Mucosa of stomach (tissue), 1 donor: Measurements from ENCODE around the gene TRPM3.

ENCODE experiments used
- H3K27me3 ChIP-seq: one replicate; pipeline ENCODE4 v1.7.0; 2013; ENCODE audit warnings: mild to moderate bottlenecking, low read length; ENCODE audit not compliant: control insufficient read depth, insufficient read depth
- H3K36me3 ChIP-seq: one replicate; pipeline ENCODE4 v1.7.0; 2013; ENCODE audit warnings: low read length; ENCODE audit not compliant: control insufficient read depth, insufficient read depth
- H3K4me1 ChIP-seq: one replicate; pipeline ENCODE4 v1.7.0; 2013; ENCODE audit warnings: mild to moderate bottlenecking, low read length; ENCODE audit not compliant: control insufficient read depth, insufficient read depth
- H3K4me3 ChIP-seq: one replicate; pipeline ENCODE4 v1.7.0; 2013; ENCODE audit warnings: low read length
- H3K9ac ChIP-seq: one replicate; pipeline ENCODE4 v1.7.0; 2013; ENCODE audit warnings: mild to moderate bottlenecking, low read length, moderate library complexity
- H3K9me3 ChIP-seq: one replicate; pipeline ENCODE4 v1.7.0; 2013; ENCODE audit warnings: mild to moderate bottlenecking, low read length, moderate library complexity; ENCODE audit not compliant: control insufficient read depth
- donor health status: Pancreatic carcinoma.

TRPM3 gene

GRCh38 chr9:70495514-70495913, 625.9 kb downstream of the TRPM3 start:
- Histone ChIP-seq H3K9ac (no peak overlapping the region), H3K36me3 (no peaks in the 10 kb centered on the region)

GRCh38 chr9:70494221-70494620, 627.2 kb downstream of the TRPM3 start:
- H3K4me3 ChIP-seq: no peak overlapping the region
- H3K4me1 ChIP-seq: peaks cover 7% of the 10 kb centered on the region
- H3K9me3 ChIP-seq: no peaks in the 10 kb centered on the region

More at GRCh38 chr9:70495514-70495913, 625.9 kb downstream of the TRPM3 start:
- Histone ChIP-seq H3K4me3 (no peak overlapping the region), H3K4me1 (peaks cover 7% of the 10 kb centered on the region), H3K27me3 (no peaks in the 10 kb centered on the region), H3K9me3 (no peaks in the 10 kb centered on the region)

GRCh38 chr9:70493029-70493428, 628.4 kb downstream of the TRPM3 start:
- Histone ChIP-seq H3K36me3 (no peaks in the 10 kb centered on the region), H3K4me3 (no peak overlapping the region), H3K9me3 (no peaks in the 10 kb centered on the region), H3K27me3 (no peaks in the 10 kb centered on the region), H3K4me1 (peaks cover 7% of the 10 kb centered on the region), H3K9ac (no peak overlapping the region)

More at GRCh38 chr9:70494221-70494620, 627.2 kb downstream of the TRPM3 start:
- no peak overlapping the region for H3K9ac ChIP-seq
- H3K27me3 ChIP-seq: no peaks in the 10 kb centered on the region
- H3K36me3 ChIP-seq: no peaks in the 10 kb centered on the region

- H3K9ac ChIP-seq: no peak overlapping the region
- no peaks in the 10 kb centered on the region for H3K27me3 ChIP-seq
- no peaks in the 10 kb centered on the region for H3K9me3 ChIP-seq
- no peaks in the 10 kb centered on the region for H3K36me3 ChIP-seq
- no peak overlapping the region for H3K4me3 ChIP-seq
- peaks cover 7% of the 10 kb centered on the region for H3K4me1 ChIP-seq
Observed at GRCh38 chr9:70492319-70492777, 629.1 kb downstream of the TRPM3 start.

GRCh38 chr9:70491426-70492318, 629.7 kb downstream of the TRPM3 start:
- H3K9ac ChIP-seq: no peak overlapping the region
- no peaks in the 10 kb centered on the region for H3K36me3 ChIP-seq
- H3K4me1 ChIP-seq: peaks cover 7% of the 10 kb centered on the region
- H3K9me3 ChIP-seq: no peaks in the 10 kb centered on the region
- H3K4me3 ChIP-seq: no peak overlapping the region
- H3K27me3 ChIP-seq: no peaks in the 10 kb centered on the region

GRCh38 chr9:70490478-70490877, 630.9 kb downstream of the TRPM3 start:
- no peak overlapping the region for H3K4me3 ChIP-seq
- no peaks in the 10 kb centered on the region for H3K36me3 ChIP-seq
- no peaks in the 10 kb centered on the region for H3K9me3 ChIP-seq
- H3K9ac ChIP-seq: no peak overlapping the region
- H3K27me3 ChIP-seq: no peaks in the 10 kb centered on the region
- peaks cover 7% of the 10 kb centered on the region for H3K4me1 ChIP-seq

- Histone ChIP-seq H3K9me3 (no peaks in the 10 kb centered on the region), H3K4me3 (no peak overlapping the region), H3K36me3 (no peaks in the 10 kb centered on the region), H3K9ac (no peak overlapping the region), H3K27me3 (no peaks in the 10 kb centered on the region), H3K4me1 (peaks cover 18% of the 10 kb centered on the region)
Observed at GRCh38 chr9:70488793-70489105, 632.7 kb downstream of the TRPM3 start.

GRCh38 chr9:70488098-70488792, 633.2 kb downstream of the TRPM3 start:
- Histone ChIP-seq H3K4me3 (no peak overlapping the region), H3K27me3 (no peaks in the 10 kb centered on the region), H3K9ac (no peak overlapping the region), H3K9me3 (no peaks in the 10 kb centered on the region), H3K4me1 (peaks cover 22% of the 10 kb centered on the region), H3K36me3 (no peaks in the 10 kb centered on the region)

GRCh38 chr9:70486127-70486526, 635.3 kb downstream of the TRPM3 start:
- Histone ChIP-seq H3K36me3 (no peaks in the 10 kb centered on the region), H3K27me3 (no peaks in the 10 kb centered on the region), H3K9ac (no peak overlapping the region), H3K4me3 (no peak overlapping the region), H3K9me3 (no peaks in the 10 kb centered on the region), H3K4me1 (peaks cover 21% of the 10 kb centered on the region)

- Histone ChIP-seq H3K9me3 (no peaks in the 10 kb centered on the region), H3K36me3 (no peaks in the 10 kb centered on the region), H3K9ac (peak overlapping the region; percentile 1), H3K4me3 (no peak overlapping the region), H3K4me1 (peaks cover 28% of the 10 kb centered on the region), H3K27me3 (no peaks in the 10 kb centered on the region)
Observed at GRCh38 chr9:70485273-70485858, 636.1 kb downstream of the TRPM3 start.

GRCh38 chr9:70484232-70485130, 636.9 kb downstream of the TRPM3 start:
- peak overlapping the region; percentile 8 for H3K9ac ChIP-seq
- H3K4me3 ChIP-seq: no peak overlapping the region
- H3K4me1 ChIP-seq: peaks cover 37% of the 10 kb centered on the region
- H3K9me3 ChIP-seq: no peaks in the 10 kb centered on the region
- no peaks in the 10 kb centered on the region for H3K36me3 ChIP-seq
- no peaks in the 10 kb centered on the region for H3K27me3 ChIP-seq
